H1 (cell line): ENCODE data around the gene AVPI1. TPM values are rescaled to one million over a fixed set of nuclear protein-coding genes. Genes with fewer than 3 reads are reported as not detected.

ENCODE experiments used
- CTCF ChIA-PET: fragments of 300-600 bp; sonication (Branson Sonifier 250); formaldehyde crosslinking; loops from one replicate; lab custom pipeline; 2021; ENCODE audit not compliant: partially characterized antibody; lab: Charles Lee
- POLR2A ChIA-PET: fragments of 300-600 bp; sonication (Branson Sonifier 250); formaldehyde crosslinking; loops from one replicate; lab custom pipeline; 2021; ENCODE audit warnings: inconsistent platforms; ENCODE audit not compliant: partially characterized antibody; lab: Charles Lee
- DNase-seq, 2 experiments: peaks; one replicate each; pipeline versions ENCODE4 v3.0.0 to v3.0.0-alpha.2; 2010 to 2022; ENCODE audit warnings: low spot score in 2 of 2, low read depth in 1 of 2, mixed read lengths in 1 of 2
- FAIRE-seq: peaks from 2 replicates; lab custom pipeline; 2011; peaks lifted over from hg19 to GRCh38; lab: Jason Lieb, UNC
- H2AFZ ChIP-seq: 2 replicates; pipeline ENCODE4 v1.8.1; 2012; ENCODE audit warnings: low read length, inconsistent platforms
- H2AK5ac ChIP-seq: 2 replicates; pipeline ENCODE4 v1.6.1; 2013; ENCODE audit warnings: low read depth, low read length
- H2BK120ac ChIP-seq: replicated peaks from 2 replicates; pipeline ENCODE3; 2013; ENCODE audit warnings: low read depth, low read length, inconsistent platforms
- H2BK12ac ChIP-seq: 2 replicates; pipeline ENCODE4 v1.6.1; 2013; ENCODE audit warnings: low read depth, low read length
- H2BK15ac ChIP-seq: 2 replicates; pipeline ENCODE4 v1.6.1; 2013; ENCODE audit warnings: low read length
- H2BK20ac ChIP-seq: 2 replicates; pipeline ENCODE4 v1.6.1; 2013; ENCODE audit warnings: low read length
- H2BK5ac ChIP-seq: 2 replicates; pipeline ENCODE4 v1.6.1; 2013; ENCODE audit warnings: low read depth, low read length
- H3K14ac ChIP-seq: 2 replicates; pipeline ENCODE4 v1.6.1; 2013; ENCODE audit warnings: inconsistent platforms; ENCODE audit not compliant: insufficient read length
- H3K18ac ChIP-seq: 2 replicates; pipeline ENCODE4 v1.6.1; 2013; ENCODE audit warnings: low read length; ENCODE audit errors: extremely low read depth
- H3K23ac ChIP-seq: 2 replicates; pipeline ENCODE4 v1.6.1; 2013; ENCODE audit warnings: inconsistent platforms; ENCODE audit not compliant: insufficient read length
- H3K23me2 ChIP-seq: 2 replicates; pipeline ENCODE4 v1.6.1; 2013; ENCODE audit warnings: low read depth, low read length
- H3K27ac ChIP-seq: 2 replicates; pipeline ENCODE4 v1.6.1; 2011; ENCODE audit warnings: low read depth, low read length, inconsistent platforms
- H3K27me3 ChIP-seq, 4 experiments: replicated peaks in 1 of 4; 1 replicate in 1 of 4; 2 replicates in 3 of 4; pipeline versions ENCODE4 v1.6.1 to v1.8.1; 2011 to 2013; ENCODE audit warnings: low read length in 3 of 4, mild to moderate bottlenecking in 3 of 4, inconsistent platforms in 2 of 4, mixed read lengths in 2 of 4, moderate library complexity in 1 of 4; ENCODE audit not compliant: control insufficient read depth in 3 of 4, insufficient read depth in 3 of 4; ENCODE audit errors: extremely low read depth in 1 of 4
- H3K36me3 ChIP-seq, 4 experiments: 2 replicates each; pipeline versions ENCODE4 v1.6.1 to v1.8.1; 2011 to 2013; ENCODE audit warnings: mild to moderate bottlenecking in 4 of 4, low read length in 3 of 4, moderate library complexity in 2 of 4, control low read depth in 1 of 4, inconsistent platforms in 1 of 4; ENCODE audit not compliant: insufficient read depth in 4 of 4, control insufficient read depth in 2 of 4
- H3K4ac ChIP-seq: replicated peaks from 2 replicates; pipeline ENCODE3; 2013; ENCODE audit warnings: low read length, low read depth, mixed read lengths, inconsistent platforms; ENCODE audit not compliant: insufficient read length
- H3K4me1 ChIP-seq, 4 experiments: replicated peaks in 1 of 4; 1 replicate in 1 of 4; 2 replicates in 3 of 4; pipeline versions ENCODE4 v1.6.1 to v1.8.1; 2011 to 2013; ENCODE audit warnings: low read length in 3 of 4, inconsistent platforms in 2 of 4, mixed read lengths in 1 of 4; ENCODE audit not compliant: insufficient read depth in 4 of 4, control insufficient read depth in 3 of 4
- H3K4me2 ChIP-seq, 2 experiments: 2 replicates each; pipeline versions ENCODE4 v1.6.1 to v1.8.1; 2011 to 2013; ENCODE audit warnings: low read depth in 2 of 2, low read length in 2 of 2, control low read depth in 1 of 2, inconsistent platforms in 1 of 2, mild to moderate bottlenecking in 1 of 2; ENCODE audit not compliant: insufficient read depth in 1 of 2
- H3K4me3 ChIP-seq, 4 experiments: fragments of 200-600, 300-600 bp in 1 of 4; sonication (generic), shearing (Covaris generic), sonication (Bioruptor Twin) in 1 of 4; 2 replicates each; pipeline versions ENCODE4 v1.5.1 to v1.8.1; 2011 to 2016; ENCODE audit warnings: low read length in 4 of 4, low read depth in 3 of 4, control low read depth in 2 of 4, inconsistent platforms in 2 of 4, mild to moderate bottlenecking in 2 of 4, mixed read lengths in 1 of 4, moderate library complexity in 1 of 4; ENCODE audit not compliant: insufficient read depth in 2 of 4; ENCODE audit errors: extremely low read depth in 1 of 4
- H3K56ac ChIP-seq: replicated peaks from 2 replicates; pipeline ENCODE3; 2013; ENCODE audit warnings: low read depth, mild to moderate bottlenecking, mixed read lengths, low read length, inconsistent platforms; ENCODE audit not compliant: insufficient read length
- H3K79me1 ChIP-seq: 2 replicates; pipeline ENCODE4 v1.6.1; 2013; ENCODE audit warnings: low read depth, low read length, control low read depth
- H3K79me2 ChIP-seq, 2 experiments: 2 replicates each; pipeline versions ENCODE4 v1.6.1 to v1.8.1; 2012 to 2013; ENCODE audit warnings: low read length in 2 of 2, mild to moderate bottlenecking in 2 of 2, inconsistent platforms in 1 of 2; ENCODE audit not compliant: insufficient read depth in 2 of 2, control insufficient read depth in 1 of 2
- H3K9ac ChIP-seq, 4 experiments: replicated peaks in 1 of 4; 1 replicate in 1 of 4; 2 replicates in 3 of 4; pipeline versions ENCODE4 v1.6.1 to v1.8.1; 2011 to 2013; ENCODE audit warnings: low read depth in 3 of 4, low read length in 3 of 4, control low read depth in 2 of 4, mild to moderate bottlenecking in 2 of 4, moderate library complexity in 2 of 4, inconsistent platforms in 1 of 4; ENCODE audit errors: extremely low read depth in 1 of 4
- H3K9me3 ChIP-seq, 2 experiments: 2 replicates each; pipeline versions ENCODE4 v1.6.1 to v1.8.1; 2012 to 2013; ENCODE audit warnings: mild to moderate bottlenecking in 2 of 2, moderate library complexity in 2 of 2, control low read depth in 1 of 2, inconsistent platforms in 1 of 2, low read depth in 1 of 2, low read length in 1 of 2, mixed read lengths in 1 of 2; ENCODE audit not compliant: insufficient read depth in 2 of 2
- H4K20me1 ChIP-seq, 2 experiments: replicated peaks in 1 of 2; 2 replicates each; pipeline versions ENCODE3 to v1.8.1; 2011 to 2013; ENCODE audit warnings: inconsistent platforms in 2 of 2, low read length in 2 of 2, mild to moderate bottlenecking in 1 of 2; ENCODE audit not compliant: insufficient read depth in 2 of 2, control insufficient read depth in 1 of 2
- H4K5ac ChIP-seq: 2 replicates; pipeline ENCODE4 v1.6.1; 2013; ENCODE audit warnings: low read length, low read depth, mixed read lengths, inconsistent platforms; ENCODE audit not compliant: insufficient read length
- H4K8ac ChIP-seq: 2 replicates; pipeline ENCODE4 v1.8.0; 2013; ENCODE audit warnings: mild to moderate bottlenecking, moderate library complexity, low read length, inconsistent platforms; ENCODE audit not compliant: insufficient read depth; ENCODE audit errors: extremely low read depth
- H4K91ac ChIP-seq: replicated peaks from 2 replicates; pipeline ENCODE3; 2013; ENCODE audit warnings: low read length, mixed read lengths, inconsistent platforms; ENCODE audit not compliant: insufficient read length
- CEBPB ChIP-seq: IDR thresholded peaks from 2 replicates; pipeline ENCODE4 v1.6.1; 2012; ENCODE audit warnings: low read depth, low read length
- CTBP2 ChIP-seq: IDR thresholded peaks from 2 replicates; pipeline ENCODE4 v1.7.0; 2011; ENCODE audit warnings: borderline replicate concordance, mild to moderate bottlenecking, moderate library complexity, mixed read lengths, low read length; ENCODE audit not compliant: insufficient read depth, insufficient read length
- EZH2 ChIP-seq: fragments of 200-600 bp; sonication (generic); IDR thresholded peaks from 2 replicates; pipeline ENCODE4 v1.7.1; 2012; ENCODE audit warnings: low read depth, mild to moderate bottlenecking, moderate library complexity, low read length, inconsistent platforms; ENCODE audit not compliant: severe bottlenecking
- GTF2F1 ChIP-seq: IDR thresholded peaks from 2 replicates; pipeline ENCODE4 v1.6.1; 2012; ENCODE audit warnings: low read depth, low read length, improper control_type of control experiment, borderline replicate concordance
- HDAC2 ChIP-seq, 2 experiments: fragments of 300-600 bp in 1 of 2; sonication (generic) in 1 of 2; IDR thresholded peaks; 2 replicates each; pipeline ENCODE4 v1.6.1; 2011 to 2012; ENCODE audit warnings: low read depth in 2 of 2, low read length in 2 of 2, mild to moderate bottlenecking in 2 of 2, moderate library complexity in 2 of 2, borderline replicate concordance in 1 of 2, inconsistent platforms in 1 of 2
- JUND ChIP-seq: IDR thresholded peaks from 2 replicates; pipeline ENCODE4 v1.6.1; 2011; ENCODE audit warnings: mild to moderate bottlenecking, improper control_type of control experiment, low read length
- KDM5A ChIP-seq: fragments of 200-600 bp; IDR thresholded peaks from 2 replicates; pipeline ENCODE4 v1.7.1; 2012; ENCODE audit warnings: mild to moderate bottlenecking, low read length, inconsistent platforms, mixed read lengths
- NRF1 ChIP-seq: IDR thresholded peaks from 2 replicates; pipeline ENCODE4 v1.6.1; 2011; ENCODE audit warnings: mild to moderate bottlenecking, low read depth, low read length, improper control_type of control experiment
- RBBP5 ChIP-seq: IDR thresholded peaks from 2 replicates; pipeline ENCODE4 v1.7.1; 2012; ENCODE audit warnings: low read depth, mild to moderate bottlenecking, inconsistent platforms, low read length, moderate library complexity, borderline replicate concordance
- RFX5 ChIP-seq: IDR thresholded peaks from 2 replicates; pipeline ENCODE4 v1.6.1; 2011; ENCODE audit warnings: low read depth, low read length, improper control_type of control experiment, borderline replicate concordance
- SP4 ChIP-seq: IDR thresholded peaks from 2 replicates; pipeline ENCODE4 v1.6.1; 2012; ENCODE audit warnings: low read length, inconsistent platforms
- YY1 ChIP-seq: IDR thresholded peaks from 2 replicates; pipeline ENCODE4 v1.6.1; 2011; ENCODE audit warnings: low read depth, mild to moderate bottlenecking, low read length
- ZNF274 ChIP-seq: IDR thresholded peaks from 2 replicates; pipeline ENCODE4 v1.7.0; 2012; ENCODE audit warnings: low read length, borderline replicate concordance; ENCODE audit errors: extremely low read depth
- WGBS, 2 experiments: shearing (Covaris generic) in 1 of 2; methylation state at CpG; one replicate each; pipeline versions ENCODE4 v1.1.6 to v1.1.7; 2013 to 2015; ENCODE audit warnings: low lambda C conversion rate in 2 of 2, mixed read lengths in 2 of 2, inconsistent platforms in 1 of 2, low coverage in 1 of 2, missing lambda C conversion rate in 1 of 2; ENCODE audit not compliant: insufficient replicate concordance in 2 of 2, insufficient coverage in 1 of 2, insufficient read length in 1 of 2; ENCODE audit errors: extremely low coverage in 1 of 2, missing lambda C conversion rate in 1 of 2; 5-methylcytosine and 5-hydroxymethylcytosine counted together
- polyA plus RNA-seq, 7 experiments: library from polyadenylated mRNA; depleted of rRNA in 3 of 7; stranded (reverse) in 5 of 7; unstranded in 2 of 7; fragments of >200 nt in 5 of 7; fragments of 200-250 nt in 2 of 7; gene quantifications; 1 replicate in 5 of 7; 2 replicates in 1 of 7; 4 replicates in 1 of 7; pipeline versions ENCODE4 v1.2.1 to v1.2.3, GENCODE V29; 2011 to 2013; ENCODE audit warnings: missing spikeins in 2 of 7, mixed read lengths in 2 of 7
- total RNA-seq: library from RNA; stranded (reverse); fragmentation: NEBNext Ultra II Directional; extraction: Animal tissue kit (Norgen Biotek cat#: 25700); gene quantifications from 2 replicates; pipeline ENCODE4 v1.2.1, GENCODE V29; 2021

AVPI1 gene
- total and polyA plus RNA-seq, 2 of the 8 experiments (the other 6 are each of a cell fraction or from before 2014, with no cell fraction given), result 9.0 to 13.5 TPM

DNA sequence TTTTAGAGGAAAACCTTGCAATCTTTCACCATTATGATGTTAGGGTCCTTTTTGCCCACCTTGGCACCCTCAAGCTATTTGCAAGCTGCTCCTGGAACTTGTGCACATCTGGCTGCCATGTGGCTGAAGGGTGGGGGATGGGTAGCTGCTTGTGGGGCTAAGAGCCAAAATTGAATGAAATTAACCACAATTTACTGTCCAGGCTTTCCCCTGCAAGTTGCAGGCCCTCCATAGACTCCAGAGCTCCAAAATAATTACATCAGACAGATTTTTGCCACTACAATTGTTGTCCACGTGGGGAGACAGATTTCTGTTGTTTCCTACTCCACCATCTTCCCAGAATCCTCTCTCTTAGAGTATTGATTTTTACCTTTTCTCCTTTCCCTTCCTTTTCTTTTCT is 27.5 kb downstream of the AVPI1 start:
- ChIA-PET CTCF (interaction anchor here (1.6 kb wide), 1 partner anchor 17 kb away, joined by 6 read pairs; no protein-coding TSS in a partner anchor), POLR2A (no interaction called here)
- H3K4me1 ChIP-seq, result no peaks in the 10 kb centered on the region
- H2BK20ac ChIP-seq, result no peak overlapping the region
- H2AK5ac ChIP-seq, result no peak overlapping the region
- no peak overlapping the region for H4K8ac ChIP-seq
- no peak overlapping the region for H3K14ac ChIP-seq
- TF ChIP-seq YY1, result no peak
- no peak for TF ChIP-seq NRF1
- no peak for TF ChIP-seq ZNF274
- no peak for TF ChIP-seq CTBP2
- TF ChIP-seq GTF2F1, result no peak
- no peak for TF ChIP-seq RFX5
- TF ChIP-seq HDAC2 (IDR thresholded peaks at IDR 0.05; ENCODE audit: borderline replicate concordance in 1 of 2, low read depth in 2 of 2, low read length in 2 of 2), result no peak
- no peak for TF ChIP-seq KDM5A
- no peak for TF ChIP-seq RBBP5
- no peak for TF ChIP-seq EZH2
- no peak for TF ChIP-seq SP4
- no peak for TF ChIP-seq JUND
- no peak for TF ChIP-seq CEBPB
- no peak overlapping the region for H4K91ac ChIP-seq
- no peak overlapping the region for H2BK12ac ChIP-seq
- no peak overlapping the region for H2AFZ ChIP-seq
- H3K27ac ChIP-seq, result no peak overlapping the region
- no peaks in the 10 kb centered on the region for H3K27me3 ChIP-seq
- no peak overlapping the region for H4K5ac ChIP-seq
- no peak overlapping the region for H3K4ac ChIP-seq
- H3K23ac ChIP-seq, result no peak overlapping the region
- H3K79me2 ChIP-seq, result no peaks in the 10 kb centered on the region
- H3K4me3 ChIP-seq, result no peak overlapping the region
- H3K18ac ChIP-seq, result no peak overlapping the region
- no peak overlapping the region for H2BK120ac ChIP-seq
- H3K79me1 ChIP-seq, result no peaks in the 10 kb centered on the region
- no peak overlapping the region for H3K56ac ChIP-seq
- no peak overlapping the region for H2BK15ac ChIP-seq
- no peak overlapping the region for H3K9ac ChIP-seq
- H3K36me3 ChIP-seq, result peaks cover 8 to 49% (median 30%) of the 10 kb centered on the region in 4 experiments; a peak in 7 of 8 replicates
- H3K23me2 ChIP-seq, result no peaks in the 10 kb centered on the region
- no peak for DNase-seq
- no peak for FAIRE-seq
- no peak overlapping the region for H2BK5ac ChIP-seq
- H4K20me1 ChIP-seq, result peaks cover 2% of the 10 kb centered on the region in 2 experiments
- H3K4me2 ChIP-seq, result no peak overlapping the region
- 94% methylated on average over 1 of the region's 1 CpG; no CpG with 5 or more reads in 1 of the 2 experiments for WGBS, 2 experiments
- no peaks in the 10 kb centered on the region for H3K9me3 ChIP-seq
